IMR-90 (cell line): Measurements from ENCODE around the gene PDE4DIP.
"Not testable (repeated sequence)": the region's sequence is repeated elsewhere in the genome, so short reads cannot be mapped to it uniquely, and the experiment has no call there.

Experiments used
- BHLHE40 ChIP-seq: fragments of 150-350 bp; IDR thresholded peaks from 2 replicates; pipeline ENCODE4 v1.6.1; 2016; ENCODE audit warnings: mild to moderate bottlenecking, low read depth, low read length
- CEBPB ChIP-seq: IDR thresholded peaks from 2 replicates; pipeline ENCODE4 v1.6.1; 2012; ENCODE audit warnings: low read depth, low read length, improper control_type of control experiment
- CHD1 ChIP-seq: IDR thresholded peaks from 2 replicates; pipeline ENCODE4 v1.6.1; 2012; ENCODE audit warnings: low read depth, low read length, improper control_type of control experiment
- CTCF ChIP-seq: conservative IDR thresholded peaks from 2 replicates; pipeline ENCODE4 v1.5.1; 2012; ENCODE audit warnings: mild to moderate bottlenecking, low read depth, low read length, improper control_type of control experiment
- FOS ChIP-seq: fragments of 150-350 bp; IDR thresholded peaks from 2 replicates; pipeline ENCODE4 v1.6.1; 2016; ENCODE audit warnings: low read depth, low read length
- MAFK ChIP-seq: IDR thresholded peaks from 2 replicates; pipeline ENCODE4 v1.6.1; 2012; ENCODE audit warnings: low read depth, low read length, improper control_type of control experiment
- MAZ ChIP-seq: IDR thresholded peaks from 2 replicates; pipeline ENCODE4 v1.6.1; 2012; ENCODE audit warnings: low read depth, mild to moderate bottlenecking, low read length, improper control_type of control experiment, moderate library complexity, borderline replicate concordance
- MXI1 ChIP-seq: IDR thresholded peaks from 2 replicates; pipeline ENCODE4 v1.6.1; 2012; ENCODE audit warnings: low read depth, mild to moderate bottlenecking, low read length, moderate library complexity, borderline replicate concordance
- NFE2L2 ChIP-seq: fragments of 150-350 bp; IDR thresholded peaks from 2 replicates; pipeline ENCODE4 v1.6.1; 2016; ENCODE audit warnings: low read depth, mild to moderate bottlenecking, low read length
- POLR2A ChIP-seq: IDR thresholded peaks from 2 replicates; pipeline ENCODE4 v1.6.1; 2012; ENCODE audit warnings: mild to moderate bottlenecking, low read depth, low read length
- RCOR1 ChIP-seq: IDR thresholded peaks from 2 replicates; pipeline ENCODE4 v1.6.1; 2012; ENCODE audit warnings: mild to moderate bottlenecking, low read length, improper control_type of control experiment; ENCODE audit not compliant: insufficient replicate concordance
- RFX5 ChIP-seq: IDR thresholded peaks from 2 replicates; pipeline ENCODE4 v1.8.0; 2012; ENCODE audit warnings: low read depth, mild to moderate bottlenecking, low read length, moderate library complexity
- SMC3 ChIP-seq: fragments of 150-350 bp; IDR thresholded peaks from 2 replicates; pipeline ENCODE4 v1.6.1; 2016; ENCODE audit warnings: low read depth, mild to moderate bottlenecking, antibody characterized with exemption, low read length, moderate library complexity
- TF ChIP-seq, protein P1 (sequence below): fragments of 150-350 bp; IDR thresholded peaks from 2 replicates; pipeline ENCODE4 v1.6.1; 2017; ENCODE audit warnings: mild to moderate bottlenecking, antibody characterized with exemption, low read length, low read depth

GRCh38 chr1:148958343-148958742 is 114.1 kb downstream of the PDE4DIP start:
- TF ChIP-seq MXI1, CTCF, POLR2A, CHD1, SMC3, MAZ, CEBPB, BHLHE40, MAFK, FOS, NFE2L2, RCOR1, RFX5: not testable (repeated sequence)
- TF ChIP-seq, protein P1, sequence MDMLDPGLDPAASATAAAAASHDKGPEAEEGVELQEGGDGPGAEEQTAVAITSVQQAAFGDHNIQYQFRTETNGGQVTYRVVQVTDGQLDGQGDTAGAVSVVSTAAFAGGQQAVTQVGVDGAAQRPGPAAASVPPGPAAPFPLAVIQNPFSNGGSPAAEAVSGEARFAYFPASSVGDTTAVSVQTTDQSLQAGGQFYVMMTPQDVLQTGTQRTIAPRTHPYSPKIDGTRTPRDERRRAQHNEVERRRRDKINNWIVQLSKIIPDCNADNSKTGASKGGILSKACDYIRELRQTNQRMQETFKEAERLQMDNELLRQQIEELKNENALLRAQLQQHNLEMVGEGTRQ = not testable (repeated sequence)
